HG03432 (cell line): ENCODE data around the gene MT1A.

Source experiments
- ATAC-seq: cut with Tn5 transposase; IDR thresholded peaks from one replicate; pipeline ENCODE4 v1.9.1; 2021; ENCODE audit warnings: mild to moderate bottlenecking, moderate library complexity; ENCODE audit not compliant: unreplicated experiment

MT1A gene

DNA sequence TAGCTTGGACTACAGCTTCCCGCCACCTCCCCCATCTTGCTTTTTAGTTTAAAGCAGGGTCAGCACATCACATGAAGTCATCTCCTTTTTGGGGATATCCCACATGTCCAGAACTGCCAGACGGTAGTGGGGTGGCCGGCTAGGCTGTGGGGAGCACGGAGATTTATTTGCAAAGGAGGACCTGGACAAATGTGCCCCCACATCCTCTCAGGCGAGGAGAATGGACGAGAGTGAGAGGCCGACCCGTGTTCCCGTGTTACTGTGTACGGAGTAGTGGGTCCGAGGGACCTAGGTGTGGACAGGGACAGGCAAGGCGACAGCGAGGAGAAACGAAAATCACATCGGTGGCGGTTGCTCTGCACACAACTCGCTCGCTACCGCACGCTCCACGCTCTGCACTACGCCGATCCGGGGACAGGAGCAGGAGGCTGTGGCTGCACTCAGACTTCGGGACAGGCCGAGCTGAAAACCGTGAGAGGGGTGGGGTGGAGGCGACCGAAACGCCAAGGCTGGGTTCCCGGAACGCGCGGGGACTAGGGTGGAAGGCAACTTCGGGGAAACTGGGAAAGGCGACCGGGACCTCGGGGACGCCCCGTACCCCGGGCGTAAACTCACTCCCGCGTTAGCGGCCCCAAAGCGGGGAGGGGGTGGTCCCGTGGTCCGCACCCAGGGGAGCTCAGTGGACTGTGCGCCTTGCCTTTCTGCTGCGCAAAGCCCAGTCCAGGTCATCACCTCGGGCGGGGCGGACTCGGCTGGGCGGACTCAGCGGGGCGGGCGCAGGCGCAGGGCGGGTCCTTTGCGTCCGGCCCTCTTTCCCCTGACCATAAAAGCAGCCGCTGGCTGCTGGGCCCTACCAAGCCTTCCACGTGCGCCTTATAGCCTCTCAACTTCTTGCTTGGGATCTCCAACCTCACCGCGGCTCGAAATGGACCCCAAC, at the start of gene MT1A:
Gene MT1A (plus strand): TSS at position 853 of the 937 bp plus-strand sequence. CDS start 73 bp downstream, at position 926.
- no peak for ATAC-seq

DNA sequence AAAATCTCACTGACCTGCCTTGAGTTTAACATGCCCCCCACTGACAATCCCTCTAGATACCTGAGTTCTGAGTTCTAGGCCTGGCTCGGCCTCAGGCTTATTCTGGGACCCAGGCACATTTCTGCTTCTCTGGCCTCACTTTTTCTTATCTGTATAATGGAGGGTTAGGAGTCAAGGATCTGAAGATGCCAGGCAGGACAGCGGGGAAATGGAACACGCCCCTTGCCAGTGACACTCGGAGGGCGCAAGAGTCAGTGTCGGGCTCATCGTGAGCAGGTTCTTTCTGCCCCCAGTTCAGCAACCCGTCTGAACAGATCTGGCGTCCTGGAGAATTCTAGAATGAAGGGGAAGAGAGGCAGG, 49.7 kb upstream of the MT1A start:
- no peak for ATAC-seq

DNA sequence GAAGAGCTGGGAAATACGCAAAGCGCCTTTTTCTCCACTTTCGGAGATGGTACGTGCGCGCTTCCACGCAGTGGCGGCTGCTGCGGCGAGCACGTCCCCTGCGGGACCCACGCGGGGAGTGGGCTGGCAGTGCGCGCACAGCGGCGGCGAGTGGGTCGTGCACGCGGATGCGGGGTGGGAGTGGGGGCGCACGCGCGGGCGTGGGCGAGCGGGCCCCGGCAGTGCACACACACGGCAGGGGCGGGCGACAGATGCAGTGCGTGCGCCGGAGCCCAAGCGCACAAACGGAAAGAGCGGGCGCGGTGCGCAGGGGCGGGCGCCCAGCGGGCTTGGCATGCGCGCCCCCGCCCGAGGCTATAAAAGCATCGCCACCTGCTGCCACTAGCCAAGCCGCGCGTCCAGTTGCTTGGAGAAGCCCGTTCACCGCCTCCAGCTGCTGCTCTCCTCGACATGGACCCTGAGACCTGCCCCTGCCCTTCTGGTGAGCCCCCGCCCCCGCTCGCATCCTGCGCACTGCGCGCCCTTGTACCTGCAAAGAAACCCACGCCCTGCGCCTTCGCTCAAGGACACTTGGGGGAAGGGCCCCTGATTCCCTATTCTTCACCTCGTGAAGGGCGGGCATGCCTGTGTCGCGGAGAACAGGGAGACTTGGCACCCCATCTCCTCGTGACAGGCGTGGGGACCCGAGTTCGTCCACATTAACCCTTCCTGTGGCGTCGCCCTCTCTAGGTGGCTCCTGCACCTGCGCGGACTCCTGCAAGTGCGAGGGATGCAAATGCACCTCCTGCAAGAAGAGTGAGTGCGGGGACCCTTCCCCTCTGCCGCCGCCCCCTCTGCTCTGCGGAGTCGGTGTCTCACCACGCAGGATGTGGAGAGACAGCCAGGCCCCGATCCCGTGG, 49.1 kb upstream of the MT1A start, which contains the start of gene MT3:
Gene MT3 (plus strand): TSS at position 388 of the 899 bp plus-strand sequence. CDS start 63 bp downstream, at position 451.
- ATAC-seq: no peak

DNA sequence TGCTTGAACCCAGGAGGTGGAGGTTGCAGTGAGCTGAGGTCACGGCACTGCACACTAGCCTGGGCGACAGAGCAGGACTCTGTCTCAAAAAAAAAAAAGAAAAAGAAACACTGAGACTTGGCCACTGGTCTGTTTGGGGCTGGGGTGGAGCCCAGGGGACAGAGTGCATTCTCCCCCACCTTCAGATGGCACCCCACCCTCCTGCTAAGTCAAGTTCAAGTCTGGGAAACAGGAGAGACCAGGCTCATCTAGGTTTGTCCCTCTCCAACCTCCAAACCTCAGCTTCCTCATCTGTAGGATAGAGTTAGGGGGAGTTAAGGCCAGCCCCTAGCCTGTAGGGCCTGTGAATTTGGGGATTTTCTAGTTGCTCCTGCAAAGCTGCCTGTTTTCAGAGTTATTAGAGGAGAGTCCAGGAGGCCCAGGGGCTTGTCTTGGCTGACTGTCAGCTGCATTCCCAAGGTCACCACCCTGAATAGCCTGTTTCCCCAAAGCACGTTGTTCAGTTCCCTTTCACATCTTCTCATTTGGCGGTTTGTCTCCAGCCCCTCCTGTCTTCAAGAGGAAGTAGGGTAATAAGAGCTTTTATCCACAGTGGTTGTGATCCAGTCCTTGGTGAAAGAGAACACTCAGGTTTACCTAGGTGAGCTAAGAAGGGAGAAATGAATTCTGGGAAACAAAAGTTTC, 46.9 kb upstream of the MT1A start:
- ATAC-seq: no peak

DNA sequence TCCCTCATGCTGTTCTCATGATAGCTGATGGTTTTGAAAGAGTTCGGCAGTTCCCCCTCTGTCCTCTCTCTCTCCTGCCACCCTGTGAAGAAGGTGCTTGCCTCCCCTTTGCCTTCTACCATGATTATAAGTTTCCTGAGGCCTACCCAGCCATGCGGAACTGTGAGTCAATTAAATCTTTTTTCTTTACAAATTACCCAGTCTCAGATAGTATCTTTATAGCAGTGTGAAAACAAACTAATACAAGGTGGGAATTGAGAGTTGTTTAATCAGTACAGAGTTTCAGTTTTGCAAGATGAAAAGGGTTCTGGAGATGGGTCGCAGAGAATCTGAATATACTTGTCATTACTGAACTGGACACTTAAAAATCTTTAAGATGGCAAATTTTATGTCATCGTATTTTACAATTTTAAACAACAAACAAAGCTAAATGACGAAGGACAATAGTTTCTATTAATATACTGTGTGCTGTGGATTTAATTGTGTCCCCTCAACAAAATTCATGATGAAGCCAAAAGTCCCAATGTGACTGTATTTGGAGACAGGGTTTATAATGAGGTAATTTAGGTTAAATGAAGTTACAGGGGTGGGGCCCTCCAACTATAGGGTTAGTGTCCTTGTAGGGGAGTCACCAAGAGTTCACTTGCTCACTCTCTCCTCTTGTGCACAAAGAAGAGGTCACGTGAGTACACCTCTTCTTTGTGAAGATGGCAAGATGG, 44.7 kb upstream of the MT1A start:
- peak; percentile 37 for ATAC-seq

DNA sequence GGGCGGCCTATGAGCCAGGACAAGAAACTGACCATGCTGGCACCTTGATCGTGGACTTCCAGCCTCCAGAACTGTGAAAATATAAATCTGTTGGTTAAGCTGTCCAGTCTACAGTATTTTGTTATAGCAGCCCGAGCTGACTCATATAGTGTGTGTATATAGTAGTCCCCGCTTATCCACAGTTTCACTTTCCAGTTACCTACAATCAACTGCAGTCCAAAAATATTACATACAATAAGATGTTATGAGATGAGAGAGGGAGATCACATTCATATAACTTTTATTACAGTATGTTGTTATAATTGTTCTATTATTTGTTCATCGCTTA, 44.2 kb upstream of the MT1A start:
- no peak for ATAC-seq

DNA sequence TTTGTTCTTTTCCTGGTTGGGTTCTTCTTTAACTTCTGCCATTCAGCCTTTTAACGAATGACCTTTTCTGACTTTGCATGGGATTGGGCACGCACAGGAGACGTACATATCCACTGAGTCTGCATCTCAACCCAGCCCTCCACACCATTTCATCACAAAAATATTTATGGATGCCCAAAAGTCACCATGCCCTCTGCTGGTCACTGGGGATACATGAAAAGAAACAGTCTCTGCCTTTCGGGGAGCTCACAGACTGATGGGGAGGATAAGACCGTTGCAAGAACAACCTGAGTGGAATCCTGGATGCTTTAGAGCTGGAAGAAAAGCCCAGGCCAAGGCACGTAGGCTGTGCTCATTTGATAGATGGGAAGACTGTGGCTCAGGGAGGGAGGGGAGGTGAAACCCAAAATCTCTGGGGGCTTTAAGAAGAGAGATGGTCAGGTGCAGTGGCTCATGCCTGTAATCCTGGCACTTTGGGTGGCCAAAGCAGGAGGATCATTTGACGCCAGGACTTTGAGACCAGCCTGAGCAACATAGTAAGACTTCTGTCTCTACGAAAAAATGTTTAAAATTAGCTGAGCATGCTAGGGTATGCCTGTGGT, 38.0 kb upstream of the MT1A start:
- no peak for ATAC-seq

DNA sequence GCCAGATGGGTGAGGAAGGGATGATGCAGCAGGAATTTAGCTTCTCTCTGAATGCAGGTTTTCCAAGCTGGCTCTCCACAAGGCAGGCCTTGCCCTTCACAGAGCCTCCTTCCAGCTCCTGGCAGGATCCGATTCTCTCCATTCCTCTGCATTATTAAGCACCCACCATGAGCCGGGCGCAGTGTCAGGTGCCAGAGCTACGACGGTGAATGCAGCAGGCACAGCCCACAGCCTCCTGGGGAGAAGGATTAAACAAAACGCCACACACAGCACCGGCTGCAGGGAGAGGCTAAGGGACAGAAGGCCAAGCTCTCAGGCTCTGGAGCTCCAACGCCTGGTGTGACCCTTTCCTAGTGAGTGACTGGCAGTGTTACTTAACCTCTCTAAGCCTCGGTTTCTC, 37.1 kb upstream of the MT1A start:
- ATAC-seq: no peak

DNA sequence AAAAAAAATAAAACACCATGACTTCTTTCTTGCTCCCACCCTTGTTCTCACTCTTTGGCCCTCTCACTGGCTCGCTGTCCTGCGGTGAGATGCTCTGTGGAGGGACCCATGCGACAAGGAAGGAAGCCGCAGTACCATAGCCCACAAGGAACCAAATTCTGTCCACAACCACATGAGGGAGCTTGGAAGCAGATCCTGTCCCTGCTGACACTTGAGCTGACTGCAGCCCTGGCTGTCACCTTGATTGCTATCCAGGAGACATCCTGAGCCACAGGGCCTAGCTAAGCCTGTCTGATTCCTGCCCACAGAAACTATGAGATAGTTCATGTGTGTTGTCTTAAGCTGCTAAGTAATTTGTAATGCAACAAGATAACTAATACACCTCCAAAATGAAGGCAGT, 34.9 kb upstream of the MT1A start:
- ATAC-seq: no peak

DNA sequence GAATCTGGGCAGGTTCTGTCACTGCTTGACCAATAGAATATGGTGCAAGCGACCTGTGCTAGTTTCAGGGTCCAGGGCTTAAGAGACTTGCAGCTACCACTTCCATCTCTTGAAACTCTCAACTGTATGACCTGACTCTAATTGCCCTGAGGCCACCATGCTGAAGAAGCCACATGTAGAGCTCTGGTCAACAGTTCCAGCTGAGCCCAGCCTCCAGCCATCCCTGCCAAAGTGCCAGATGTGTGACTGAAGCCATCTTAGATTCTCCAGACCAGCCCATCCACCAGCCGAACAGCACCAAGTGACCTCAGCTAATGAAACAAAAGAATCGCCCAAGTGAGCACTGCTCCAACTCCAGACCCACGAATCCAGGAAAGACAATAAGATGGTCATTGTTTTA, 33.5 kb upstream of the MT1A start:
- ATAC-seq: no peak

DNA sequence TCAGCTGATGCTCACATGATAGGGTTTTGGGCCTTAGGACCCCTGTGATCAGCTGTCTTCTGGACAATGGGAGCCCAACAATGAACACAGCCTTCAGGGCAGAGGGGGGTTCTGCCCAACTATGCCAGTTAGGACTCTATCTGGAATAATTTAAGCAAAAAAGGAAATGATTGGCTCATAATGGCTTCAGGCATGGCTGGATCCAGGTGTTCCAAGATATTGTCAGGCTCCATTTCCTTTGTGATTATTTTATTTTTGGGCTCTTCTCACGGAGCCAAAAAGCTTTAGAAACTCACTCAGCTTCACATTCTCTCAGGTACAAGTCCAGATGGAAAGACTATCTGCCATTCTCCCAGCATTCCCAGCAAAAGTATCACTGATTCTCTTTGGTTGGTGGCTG, 33.0 kb upstream of the MT1A start:
- no peak for ATAC-seq

DNA sequence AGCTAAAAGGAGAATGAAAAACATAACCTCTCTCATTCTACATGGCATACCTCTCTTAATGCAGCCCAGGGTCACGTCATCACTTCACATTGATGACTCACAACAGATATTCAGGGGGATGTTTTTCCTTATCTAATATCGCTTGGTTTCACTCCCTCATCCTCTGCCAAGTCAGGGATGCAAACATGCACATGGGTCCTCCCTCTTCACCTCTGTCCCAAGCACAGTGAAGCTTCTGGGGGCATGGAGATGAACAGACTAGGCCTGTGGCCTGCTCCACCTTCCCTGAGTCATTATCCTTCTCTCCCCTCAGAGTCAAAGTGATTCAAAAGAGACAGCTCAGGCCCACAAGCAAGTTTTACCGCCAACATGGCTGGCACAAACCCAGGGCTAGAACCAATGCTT, 32.4 kb upstream of the MT1A start:
- ATAC-seq: no peak

DNA sequence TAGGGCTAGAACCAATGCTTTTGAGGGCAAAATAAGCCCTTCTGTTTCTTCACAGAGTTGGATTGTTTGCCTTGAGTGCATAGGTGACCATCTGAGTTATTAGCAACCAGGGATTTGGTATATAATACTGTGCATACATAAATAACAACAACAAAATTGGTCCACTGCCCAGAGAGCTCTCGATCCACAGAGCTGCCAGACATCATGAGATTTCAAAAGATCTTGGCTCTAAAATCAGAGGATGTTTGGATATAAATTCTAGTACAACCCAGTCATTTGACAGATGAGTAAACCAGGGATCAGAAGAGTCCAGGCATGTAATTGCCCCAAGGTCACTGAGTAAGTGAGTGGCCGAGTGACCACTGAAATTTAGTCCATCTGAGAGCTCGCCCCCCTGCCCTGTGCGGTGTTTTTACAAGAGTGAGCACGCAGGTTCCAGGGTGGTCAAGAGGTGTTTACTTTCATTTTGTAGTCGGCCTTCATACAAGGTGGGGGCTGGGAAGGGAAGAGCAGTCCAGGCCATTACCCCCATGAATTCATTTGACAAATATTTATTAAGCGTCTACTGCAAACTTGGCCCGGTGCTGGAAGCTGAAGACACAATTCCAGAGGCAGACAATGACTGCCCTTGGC, 31.9 kb upstream of the MT1A start:
- no peak for ATAC-seq

DNA sequence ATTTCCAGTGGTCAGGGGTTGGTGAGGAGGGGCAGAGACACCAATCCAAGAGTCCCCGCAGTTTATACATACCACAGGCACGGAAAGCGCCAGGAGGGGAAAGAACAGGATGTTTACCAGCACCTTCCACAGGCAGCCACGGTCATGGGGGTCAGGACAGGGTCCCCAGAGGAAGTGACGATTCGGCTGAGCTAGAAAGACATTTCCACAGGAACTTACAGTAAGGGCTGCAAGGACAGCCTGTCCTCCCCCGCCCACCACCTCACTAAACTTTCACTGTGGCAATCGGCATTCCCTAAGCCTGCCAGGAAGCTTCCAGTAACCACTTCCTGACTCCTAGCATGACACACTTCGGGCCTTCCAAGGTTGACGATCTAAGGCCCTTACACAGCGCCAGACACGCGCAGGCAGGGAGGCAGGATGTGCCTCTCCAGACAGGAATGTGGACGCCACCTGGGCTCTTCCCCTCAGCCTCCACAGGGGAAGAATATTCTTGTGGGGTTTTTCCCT, 31.3 kb upstream of the MT1A start:
- no peak for ATAC-seq

DNA sequence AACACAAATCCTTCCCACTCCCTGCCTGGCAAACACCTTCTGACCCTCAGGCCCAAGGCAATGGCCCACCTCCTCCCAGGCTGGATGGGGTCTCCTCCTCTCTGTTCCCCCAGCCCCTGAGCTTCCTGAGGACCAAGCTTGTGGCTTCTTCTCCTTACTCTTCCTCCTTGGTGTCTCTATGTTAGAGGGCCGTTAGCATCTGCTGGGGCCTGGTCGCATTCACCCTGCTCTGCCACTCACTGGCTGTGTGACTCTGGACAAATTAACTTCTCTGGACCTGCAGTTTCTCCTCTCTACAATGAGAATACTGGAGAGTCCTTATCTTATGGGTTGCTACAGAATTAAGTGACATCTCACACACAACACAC, 30.8 kb upstream of the MT1A start:
- no peak for ATAC-seq

DNA sequence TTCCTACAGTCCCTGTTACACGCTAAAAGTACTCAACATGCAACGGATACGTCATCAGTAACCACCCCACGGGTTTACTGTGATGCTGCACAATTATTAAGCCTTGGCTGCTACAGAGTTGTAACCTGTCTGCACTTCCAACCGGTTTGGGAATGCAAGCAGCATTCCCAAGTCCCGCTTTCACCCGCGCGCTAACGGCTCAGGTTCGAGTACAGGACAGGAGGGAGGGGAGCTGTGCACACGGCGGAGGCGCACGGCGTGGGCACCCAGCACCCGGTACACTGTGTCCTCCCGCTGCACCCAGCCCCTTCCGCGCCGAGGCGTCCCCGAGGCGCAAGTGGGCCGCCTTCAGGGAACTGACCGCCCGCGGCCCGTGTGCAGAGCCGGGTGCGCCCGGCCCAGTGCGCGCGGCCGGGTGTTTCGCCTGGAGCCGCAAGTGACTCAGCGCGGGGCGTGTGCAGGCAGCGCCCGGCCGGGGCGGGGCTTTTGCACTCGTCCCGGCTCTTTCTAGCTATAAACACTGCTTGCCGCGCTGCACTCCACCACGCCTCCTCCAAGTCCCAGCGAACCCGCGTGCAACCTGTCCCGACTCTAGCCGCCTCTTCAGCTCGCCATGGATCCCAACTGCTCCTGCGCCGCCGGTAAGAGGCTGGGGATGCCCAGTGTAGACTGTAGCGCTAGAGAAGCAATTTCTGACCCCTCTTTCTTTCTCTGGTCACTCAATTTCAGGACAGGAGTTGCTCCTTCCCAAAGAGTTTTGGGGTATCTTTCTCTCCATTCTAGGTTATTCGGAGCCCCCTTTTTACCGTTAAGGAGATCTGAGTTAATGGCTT, 30.2 kb upstream of the MT1A start, which contains the start of gene MT2A:
Gene MT2A (plus strand): TSS at position 542 of the 833 bp plus-strand sequence. CDS start 72 bp downstream, at position 614.
- ATAC-seq: peak; percentile 93

DNA sequence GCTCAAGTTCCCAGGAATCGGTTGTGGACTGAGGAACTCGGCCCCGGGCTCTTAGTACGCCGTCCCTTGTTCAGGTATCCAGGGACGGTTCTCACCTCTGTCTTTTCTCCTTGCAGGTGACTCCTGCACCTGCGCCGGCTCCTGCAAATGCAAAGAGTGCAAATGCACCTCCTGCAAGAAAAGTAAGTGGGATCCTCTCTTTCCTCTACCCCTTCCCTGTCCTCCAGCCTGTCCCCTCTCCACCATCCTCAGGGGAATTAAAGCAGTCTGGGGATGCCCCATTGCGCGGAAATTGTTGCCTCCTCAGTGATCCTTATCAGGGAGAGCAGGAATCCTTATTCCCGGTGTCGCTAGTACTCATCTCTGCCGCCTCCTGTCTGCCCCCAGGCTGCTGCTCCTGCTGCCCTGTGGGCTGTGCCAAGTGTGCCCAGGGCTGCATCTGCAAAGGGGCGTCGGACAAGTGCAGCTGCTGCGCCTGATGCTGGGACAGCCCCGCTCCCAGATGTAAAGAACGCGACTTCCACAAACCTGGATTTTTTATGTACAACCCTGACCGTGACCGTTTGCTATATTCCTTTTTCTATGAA, 29.5 kb upstream of the MT1A start:
- ATAC-seq: no peak

DNA sequence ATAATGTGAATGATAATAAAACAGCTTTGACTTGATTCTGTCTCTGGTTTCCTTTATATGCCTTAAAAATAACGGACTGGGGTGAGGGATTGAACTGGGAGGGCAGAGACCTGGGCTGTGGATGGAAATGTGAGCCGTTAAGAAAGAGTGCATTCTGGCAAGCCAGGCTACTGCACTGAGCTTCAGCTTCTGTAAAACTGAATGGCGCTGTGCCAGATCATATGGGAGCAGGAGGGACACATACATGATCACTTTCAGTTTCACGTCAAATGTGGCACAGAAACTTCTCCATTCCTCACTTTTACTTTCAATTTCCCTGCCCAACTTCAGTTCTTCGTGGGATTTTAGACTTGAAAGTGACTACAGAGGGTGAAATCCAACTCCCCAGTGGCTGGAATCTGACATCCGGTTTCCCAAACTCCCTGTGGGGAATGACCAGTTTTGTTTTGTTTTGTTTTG, 29.0 kb upstream of the MT1A start:
- peak; percentile 33 for ATAC-seq
